Hepatocyte (in vitro differentiated cells): Measurements from ENCODE around the gene NR1D2. TPM values are rescaled to one million over a fixed set of nuclear protein-coding genes. Genes with fewer than 3 reads are reported as not detected.

ENCODE experiments used
- DNase-seq: peaks from one replicate; pipeline ENCODE4 v3.0.0-alpha.2; 2016; ENCODE audit warnings: low spot score
- H2AFZ ChIP-seq: fragments of 200-600 bp; sonication (generic); 2 replicates; pipeline ENCODE4 v1.6.0; 2016; ENCODE audit warnings: antibody characterized with exemption, mild to moderate bottlenecking
- H3K27ac ChIP-seq: fragments of 200-600 bp; sonication (generic); 2 replicates; pipeline ENCODE4 v1.5.1; 2016; ENCODE audit warnings: mild to moderate bottlenecking
- H3K27me3 ChIP-seq: fragments of 200-600 bp; sonication (generic); 2 replicates; pipeline ENCODE4 v1.6.1; 2016
- H3K36me3 ChIP-seq: fragments of 200-600 bp; sonication (generic); replicated peaks from 2 replicates; pipeline ENCODE4 v1.5.1; 2016; ENCODE audit warnings: low read depth; ENCODE audit not compliant: insufficient read depth
- H3K4me1 ChIP-seq: fragments of 200-600 bp; sonication (generic); 2 replicates; pipeline ENCODE4 v1.5.1; 2016; ENCODE audit warnings: mild to moderate bottlenecking, moderate library complexity; ENCODE audit not compliant: insufficient read depth
- H3K4me2 ChIP-seq: fragments of 200-600 bp; sonication (generic); 2 replicates; pipeline ENCODE4 v1.6.0; 2016
- H3K4me3 ChIP-seq: fragments of 200-600 bp; sonication (generic); 2 replicates; pipeline ENCODE4 v1.5.1; 2016; ENCODE audit warnings: mild to moderate bottlenecking
- H3K79me2 ChIP-seq: fragments of 200-600 bp; sonication (generic); 2 replicates; pipeline ENCODE4 v1.6.0; 2017; ENCODE audit warnings: mild to moderate bottlenecking
- H3K9me2 ChIP-seq: fragments of 200-600 bp; sonication (generic); replicated peaks from 2 replicates; pipeline ENCODE4 v1.6.0; 2017; ENCODE audit warnings: mild to moderate bottlenecking; ENCODE audit not compliant: insufficient read depth
- H3K9me3 ChIP-seq: fragments of 200-600 bp; sonication (generic); 2 replicates; pipeline ENCODE4 v1.5.1; 2016; ENCODE audit warnings: low read depth, mild to moderate bottlenecking
- H4K20me1 ChIP-seq: fragments of 200-600 bp; sonication (generic); 2 replicates; pipeline ENCODE4 v1.6.0; 2016; ENCODE audit warnings: mild to moderate bottlenecking; ENCODE audit not compliant: insufficient read depth, poor library complexity, severe bottlenecking
- CTCF ChIP-seq: fragments of 200-600 bp; sonication (generic); IDR thresholded peaks from 2 replicates; pipeline ENCODE4 v1.5.1; 2016; ENCODE audit warnings: antibody characterized with exemption, mild to moderate bottlenecking; ENCODE audit not compliant: poor library complexity
- EZH2 ChIP-seq: fragments of 200-600 bp; sonication (generic); IDR thresholded peaks from 2 replicates; pipeline ENCODE4 v1.6.1; 2016; ENCODE audit warnings: antibody characterized with exemption, mild to moderate bottlenecking, borderline replicate concordance
- EZH2phosphoT487 ChIP-seq: fragments of 200-600 bp; sonication (generic); IDR thresholded peaks from one replicate; pipeline ENCODE4 v1.6.1; 2018; ENCODE audit warnings: antibody characterized with exemption, mild to moderate bottlenecking, low read depth, moderate library complexity; ENCODE audit not compliant: unreplicated experiment, severe bottlenecking
- WGBS: methylation state at CpG from one replicate; pipeline ENCODE4 v1.1.6; 2016; ENCODE audit warnings: low lambda C conversion rate; ENCODE audit errors: missing lambda C conversion rate; 5-methylcytosine and 5-hydroxymethylcytosine counted together
- polyA plus RNA-seq: library from polyadenylated mRNA; unstranded; fragments of >200 nt; fragmentation: Nextera tagmentation; extraction: Ambion mirVana; gene quantifications from 2 replicates; pipeline ENCODE4 v1.2.1, GENCODE V29; 2016
- total RNA-seq: library from RNA; depleted of rRNA; stranded (reverse); fragments of >200 nt; gene quantifications from 2 replicates; pipeline ENCODE4 v1.2.3, GENCODE V29; 2014

The NR1D2 gene
- total and polyA plus RNA-seq, 2 experiments from 2014 or later: 6.8 to 18.3 TPM

- no peak for TF ChIP-seq EZH2phosphoT487
- no peak for TF ChIP-seq CTCF
- TF ChIP-seq EZH2: no peak
- Histone ChIP-seq H4K20me1 (peaks cover 7% of the 10 kb centered on the region), H3K79me2 (peaks cover 63% of the 10 kb centered on the region), H3K9me2 (no peaks in the 10 kb centered on the region), H3K27me3 (no peaks in the 10 kb centered on the region), H3K9me3 (no peaks in the 10 kb centered on the region), H3K4me2 (no peak overlapping the region), H3K27ac (no peak overlapping the region), H3K36me3 (no peaks in the 10 kb centered on the region), H2AFZ (no peak overlapping the region), H3K4me1 (peaks cover 26% of the 10 kb centered on the region), H3K4me3 (no peak overlapping the region)
- WGBS: 100% methylated on average over 2 of the region's 2 CpGs
- no peak for DNase-seq
Observed at GRCh38 chr3:23948761-23949160, 3.7 kb downstream of the NR1D2 start.

DNA sequence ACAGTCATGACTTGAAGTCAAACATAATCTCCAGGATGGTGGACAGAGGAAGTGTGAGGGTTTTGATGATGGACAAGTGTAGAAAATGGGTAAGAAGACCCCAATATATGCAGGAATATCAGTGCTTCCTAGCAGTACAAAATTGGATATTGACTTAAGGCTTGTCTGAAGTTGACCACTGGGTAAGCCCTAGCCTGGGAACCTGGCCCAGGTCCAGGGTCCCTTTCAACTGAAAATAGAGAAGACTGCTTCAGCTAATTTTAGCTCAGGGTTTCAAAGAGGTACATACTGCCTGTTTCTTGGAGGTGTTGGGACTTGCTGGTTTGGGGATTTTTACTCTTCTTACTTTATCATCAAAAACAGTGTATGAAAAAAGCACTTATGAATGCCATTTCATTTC is 4.7 kb downstream of the NR1D2 start:
- Histone ChIP-seq H3K4me3 (no peak overlapping the region), H3K36me3 (no peaks in the 10 kb centered on the region), H3K9me3 (no peaks in the 10 kb centered on the region), H2AFZ (no peak overlapping the region), H3K27ac (no peak overlapping the region), H3K4me1 (peaks cover 21% of the 10 kb centered on the region), H3K4me2 (no peak overlapping the region), H3K27me3 (no peaks in the 10 kb centered on the region), H3K79me2 (peaks cover 73% of the 10 kb centered on the region), H4K20me1 (peaks cover 16% of the 10 kb centered on the region), H3K9me2 (no peaks in the 10 kb centered on the region)
- DNase-seq: peak; percentile 24
- TF ChIP-seq EZH2 (no peak), EZH2phosphoT487 (no peak), CTCF (no peak)

- no peak for DNase-seq
- Histone ChIP-seq H3K4me2 (peak overlapping the region; percentile 36), H2AFZ (no peak overlapping the region), H3K9me2 (no peaks in the 10 kb centered on the region), H3K79me2 (peaks cover 74% of the 10 kb centered on the region), H3K4me3 (no peak overlapping the region), H3K4me1 (peaks cover 21% of the 10 kb centered on the region), H3K27me3 (no peaks in the 10 kb centered on the region), H4K20me1 (peaks cover 16% of the 10 kb centered on the region), H3K36me3 (no peaks in the 10 kb centered on the region), H3K27ac (no peak overlapping the region), H3K9me3 (no peaks in the 10 kb centered on the region)
- TF ChIP-seq CTCF (no peak), EZH2 (no peak), EZH2phosphoT487 (no peak)
Observed at GRCh38 chr3:23950293-23950692, 5.2 kb downstream of the NR1D2 start.

DNA sequence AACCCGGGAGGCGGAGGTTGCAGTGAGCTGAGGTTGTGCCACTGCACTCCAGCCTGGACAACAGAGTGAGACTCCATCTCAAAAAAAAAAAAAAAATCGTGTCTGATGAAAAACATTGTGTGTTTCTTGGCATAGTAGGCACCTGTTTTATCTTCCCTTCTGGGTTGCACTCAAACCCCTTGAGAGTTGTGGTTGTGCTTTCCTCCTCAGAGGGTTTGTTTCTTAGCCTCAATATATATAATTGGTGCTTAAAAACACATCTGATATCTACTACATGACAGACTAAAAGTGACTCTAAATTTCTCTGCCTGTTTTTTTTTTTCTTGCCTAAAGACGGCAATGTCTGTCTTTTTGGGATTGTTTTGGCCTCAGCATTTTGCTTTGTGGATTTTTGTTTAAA is 7.6 kb downstream of the NR1D2 start:
- H3K36me3 ChIP-seq: no peaks in the 10 kb centered on the region
- H3K4me1 ChIP-seq: peaks cover 11% of the 10 kb centered on the region
- no peak overlapping the region for H2AFZ ChIP-seq
- H3K4me3 ChIP-seq: no peak overlapping the region
- no peaks in the 10 kb centered on the region for H3K9me3 ChIP-seq
- peaks cover 16% of the 10 kb centered on the region for H4K20me1 ChIP-seq
- WGBS: 97% methylated on average over 4 of the region's 4 CpGs
- TF ChIP-seq EZH2 (no peak), EZH2phosphoT487 (no peak), CTCF (no peak)
- no peak overlapping the region for H3K4me2 ChIP-seq
- DNase-seq: no peak
- no peaks in the 10 kb centered on the region for H3K9me2 ChIP-seq
- H3K27ac ChIP-seq: no peak overlapping the region
- peaks cover 78% of the 10 kb centered on the region for H3K79me2 ChIP-seq
- no peaks in the 10 kb centered on the region for H3K27me3 ChIP-seq
